ENCODE measurements around the gene ACLY.

- TF ChIP-seq SMARCA5 (IDR thresholded peaks at IDR 0.05) (no peak), CTCF (IDR thresholded peaks at IDR 0.05 in 2 of 3, conservative IDR thresholded peaks at IDR 0.05 in 1 of 3; ENCODE audit: control insufficient read depth in 2 of 3, extremely low read depth in 1 of 3, insufficient read depth in 1 of 3, low read depth in 3 of 3, low read length in 3 of 3) (no peak), POLR2AphosphoS5 (IDR thresholded peaks at IDR 0.05; ENCODE audit: low read length) (no peak), MTA2 (IDR thresholded peaks at IDR 0.05; ENCODE audit: low read depth) (no peak), CHD2 (IDR thresholded peaks at IDR 0.05; ENCODE audit: borderline replicate concordance, low read depth, low read length) (no peak), ATF7 (IDR thresholded peaks at IDR 0.05; ENCODE audit: low read depth) (no peak), SMC3 (IDR thresholded peaks at IDR 0.05; ENCODE audit: borderline replicate concordance, low read length) (no peak)
These were observed 5.8 kb downstream of the ACLY start for GRCh38 chr17:41912925-41913324.

Measured in GM12878 (cell line).